ENCODE measurements around the gene PCAT6. TPM values are rescaled to one million over a fixed set of nuclear protein-coding genes. Genes with fewer than 3 reads are reported as not detected.

Gene PCAT6
- total RNA-seq, 1 experiment from 2014 or later: 4.8 TPM

GRCh38 chr1:202835548-202836072, 24.9 kb downstream of the PCAT6 start:
- no peak for DNase-seq
- Histone ChIP-seq H3K9ac (ENCODE audit: extremely low read depth, insufficient read length, low read length) (no peak overlapping the region), H3K79me2 (ENCODE audit: insufficient read depth, low read length) (no peaks in the 10 kb centered on the region), H2AK5ac (ENCODE audit: insufficient read length, low read length) (no peak overlapping the region), H3K9me3 (ENCODE audit: control insufficient read depth, low read depth, low read length) (no peaks in the 10 kb centered on the region), H3K23me2 (ENCODE audit: insufficient read length, low read depth, low read length, poor library complexity, severe bottlenecking) (no peaks in the 10 kb centered on the region), H3K27ac (ENCODE audit: insufficient read length, low read depth, low read length) (no peak overlapping the region), H2BK15ac (ENCODE audit: low read depth, low read length) (no peak overlapping the region), H4K5ac (ENCODE audit: insufficient read length, low read depth, low read length) (no peak overlapping the region), H2AFZ (ENCODE audit: low read length) (no peak overlapping the region), H3K14ac (ENCODE audit: insufficient read depth, low read length) (no peak overlapping the region), H3T11ph (ENCODE audit: low read length) (no peak overlapping the region), H3K23ac (ENCODE audit: insufficient read length, low read depth, low read length) (no peak overlapping the region), H3K56ac (ENCODE audit: insufficient read length, low read depth, low read length) (no peak overlapping the region), H4K91ac (ENCODE audit: insufficient read length, low read depth, low read length) (no peak overlapping the region), H2BK5ac (ENCODE audit: insufficient read length, low read length) (no peak overlapping the region), H3K79me1 (ENCODE audit: insufficient read depth, low read depth, low read length, poor library complexity, severe bottlenecking) (no peaks in the 10 kb centered on the region), H4K20me1 (ENCODE audit: control insufficient read depth, insufficient read depth, insufficient read length) (no peaks in the 10 kb centered on the region), H3K4ac (ENCODE audit: low read depth, low read length) (no peak overlapping the region), H3K27me3 (ENCODE audit: insufficient read depth, low read length) (no peaks in the 10 kb centered on the region), H3K18ac (ENCODE audit: insufficient read length, low read depth, low read length) (no peak overlapping the region), H2BK20ac (ENCODE audit: low read depth, low read length, poor library complexity, severe bottlenecking) (no peak overlapping the region), H4K8ac (replicated peaks; ENCODE audit: insufficient read length, low read depth, low read length) (no peak overlapping the region), H3K4me1 (ENCODE audit: insufficient read depth, low read length) (no peaks in the 10 kb centered on the region; the same call in 1 of the 2 replicates), H2BK12ac (ENCODE audit: insufficient read length, low read depth, low read length) (no peak overlapping the region), H2BK120ac (ENCODE audit: low read depth, low read length, poor library complexity, severe bottlenecking) (no peak overlapping the region), H3K4me2 (ENCODE audit: insufficient read depth, insufficient read length, low read length) (no peak overlapping the region)
- Mint-ChIP-seq H3K4me3 (no peak overlapping the region), H3K36me3 (ENCODE audit: insufficient read depth in 1 of 3, low read depth in 3 of 3) (no peaks in the 10 kb centered on the region), H3K9me3 (no peaks in the 10 kb centered on the region; a peak in 1 of 5 replicates), H3K4me1 (peaks cover 19 to 23% of the 10 kb centered on the region in 2 experiments), H3K27me3 (ENCODE audit: low read depth) (no peaks in the 10 kb centered on the region), H3K27ac (peak overlapping the region; percentile 55 to 70 (median 59); a peak in 4 of 7 replicates)
- TF ChIP-seq CTCF (conservative IDR thresholded peaks at IDR 0.05): no peak
- WGBS (ENCODE audit: extremely low coverage, insufficient read length, low lambda C conversion rate): no CpG with 5 or more reads among the region's 3 CpGs
